Measurements from ENCODE around the gene ECHS1.

ECHS1 gene

GRCh38 chr10:133318494-133319127 is 54.5 kb downstream of the ECHS1 start (continued):
- no peak for TF ChIP-seq ZNF311 (tag by site-specific recombination; IDR thresholded peaks at IDR 0.05; ENCODE audit: borderline replicate concordance)
- TF ChIP-seq ZFP37 (tag by site-specific recombination; IDR thresholded peaks at IDR 0.05) = 0 out of 2 replicates have a peak, but pooled peaks have one; percentile 78
- TF ChIP-seq ZNF692 (tag by site-specific recombination; IDR thresholded peaks at IDR 0.05) = peak; percentile 74
- TF ChIP-seq ZNF140 (tag by site-specific recombination; IDR thresholded peaks at IDR 0.05) = no peak
- no peak for TF ChIP-seq ZNF514 (tag by site-specific recombination; IDR thresholded peaks at IDR 0.05)
- TF ChIP-seq ZNF16 (tag by site-specific recombination; IDR thresholded peaks at IDR 0.05; ENCODE audit: low read depth) = no peak
- no peak for TF ChIP-seq AEBP2 (tag by site-specific recombination; IDR thresholded peaks at IDR 0.05; ENCODE audit: borderline replicate concordance)
- no peak for TF ChIP-seq PBX3 (CRISPR knock-in tag; IDR thresholded peaks at IDR 0.05)
- no peak for TF ChIP-seq ZNF148 (tag by site-specific recombination; IDR thresholded peaks at IDR 0.05; ENCODE audit: borderline replicate concordance)
- TF ChIP-seq ZNF707 (tag by site-specific recombination; IDR thresholded peaks at IDR 0.05) = no peak
- TF ChIP-seq ZNF112 (tag by site-specific recombination; IDR thresholded peaks at IDR 0.05) = no peak
- no peak for TF ChIP-seq ZNF670 (tag by site-specific recombination; IDR thresholded peaks at IDR 0.05; ENCODE audit: low read depth)
- TF ChIP-seq ZBTB6 (tag by site-specific recombination; IDR thresholded peaks at IDR 0.05) = no peak
- TF ChIP-seq ZNF701 (tag by site-specific recombination; IDR thresholded peaks at IDR 0.05) = no peak
- no peak for TF ChIP-seq ZBTB1 (tag by site-specific recombination; IDR thresholded peaks at IDR 0.05)
- TF ChIP-seq ZNF830 (tag by site-specific recombination; IDR thresholded peaks at IDR 0.05; ENCODE audit: low read depth) = no peak
- peak; percentile 71 for TF ChIP-seq ZNF629 (tag by site-specific recombination; IDR thresholded peaks at IDR 0.05)
- no peak for TF ChIP-seq ZNF350 (tag by site-specific recombination; IDR thresholded peaks at IDR 0.05)
- peak; percentile 57; the same call in 1 of the 2 replicates for TF ChIP-seq ZSCAN4 (tag by site-specific recombination; IDR thresholded peaks at IDR 0.05)
- TF ChIP-seq IKZF3 (tag by site-specific recombination; IDR thresholded peaks at IDR 0.05) = peak; percentile 36; the same call in 1 of the 2 replicates
- TF ChIP-seq ZNF23 (tag by site-specific recombination; IDR thresholded peaks at IDR 0.05; ENCODE audit: borderline replicate concordance) = no peak
- TF ChIP-seq RBAK (tag by site-specific recombination; IDR thresholded peaks at IDR 0.05) = no peak
- peak; percentile 42 for TF ChIP-seq KLF1 (tag by site-specific recombination; IDR thresholded peaks at IDR 0.05)
- TF ChIP-seq ZNF549 (tag by site-specific recombination; IDR thresholded peaks at IDR 0.05) = no peak
- TF ChIP-seq KLF16 (tag by site-specific recombination; IDR thresholded peaks at IDR 0.05) = peak; percentile 87
- no peak for TF ChIP-seq HIC1 (tag by site-specific recombination; IDR thresholded peaks at IDR 0.05)
- TF ChIP-seq HOXC10 (CRISPR knock-in tag; IDR thresholded peaks at IDR 0.05) = no peak
- TF ChIP-seq ZSCAN16 (tag by site-specific recombination; IDR thresholded peaks at IDR 0.05) = no peak
- TF ChIP-seq HOXD13 (CRISPR knock-in tag; IDR thresholded peaks at IDR 0.05; ENCODE audit: borderline replicate concordance) = no peak
- TF ChIP-seq OSR2 (tag by site-specific recombination; IDR thresholded peaks at IDR 0.05) = no peak
